Left lung (tissue), 10 donors: ENCODE data around the gene AFAP1L2. TPM values are rescaled to one million over a fixed set of nuclear protein-coding genes. Genes with fewer than 3 reads are reported as not detected.

Experiments
- ATAC-seq: fragments of 200-7000 bp; cut with Tn5 transposase; one replicate; pipeline ENCODE4 v1.9.1; 2020; ENCODE audit warnings: moderate library complexity
- DNase-seq, 4 donors: peaks; one replicate each; pipeline ENCODE4 v3.0.0-alpha.2; 2013 to 2020
- H3K27ac ChIP-seq, 2 donors: fragments of 200-600 bp; sonication (generic) in 1 of 2; one replicate each; pipeline versions ENCODE4 v1.5.0 to v1.8.0; 2020 to 2021
- H3K27me3 ChIP-seq, 2 donors: fragments of 200-600 bp; sonication (generic) in 1 of 2; one replicate each; pipeline versions ENCODE4 v1.5.0 to v1.8.0; 2020 to 2021
- H3K36me3 ChIP-seq, 2 donors: fragments of 200-600 bp; sonication (generic) in 1 of 2; one replicate each; pipeline versions ENCODE4 v1.5.0 to v1.8.0; 2020 to 2021
- H3K4me1 ChIP-seq, 2 donors: fragments of 200-600 bp; one replicate each; pipeline ENCODE4 v1.8.0; 2021
- H3K4me3 ChIP-seq, 2 donors: fragments of 200-600 bp; sonication (generic) in 1 of 2; one replicate each; pipeline versions ENCODE4 v1.5.0 to v1.8.0; 2020 to 2021; ENCODE audit warnings: mild to moderate bottlenecking in 1 of 2
- H3K9me3 ChIP-seq, 2 donors: fragments of 200-600 bp; sonication (generic) in 1 of 2; one replicate each; pipeline versions ENCODE4 v1.5.0 to v1.8.0; 2020 to 2021
- CTCF ChIP-seq, 2 donors: fragments of 200-600 bp; sonication (generic) in 1 of 2; IDR thresholded peaks; one replicate each; pipeline versions ENCODE4 v1.5.0 to v1.8.0; 2021; ENCODE audit warnings: antibody characterized with exemption in 2 of 2
- intact Hi-C, 2 donors: fragments of 100-400 bp; cut with DNase I; formaldehyde crosslinking; loops; one replicate each; pipeline versions ENCODE4 v1.11.2 to v1.14.2; 2022
- polyA plus RNA-seq, 6 donors: library from polyadenylated mRNA; unstranded; fragments of 120-200 nt; gene quantifications; one replicate each; pipeline ENCODE4 v1.2.1, GENCODE V29; 2013; ENCODE audit not compliant: insufficient read length in 6 of 6
- total RNA-seq, 2 donors: library from RNA; stranded (reverse); fragmentation: NEBNext Ultra II Directional; extraction: Animal tissue kit (Norgen Biotek cat#: 25700); gene quantifications; one replicate each; pipeline ENCODE4 v1.2.1, GENCODE V29; 2021
- donor health status: DM: no; HTN: yes; CAD: no.
- donor health status: DM: no; HTN: no; CAD: no.

The AFAP1L2 gene
- total and polyA plus RNA-seq, 8 donors: 6.4 to 43.3 (median 33.2) TPM

GRCh38 chr10:114391599-114391998 is 12.7 kb downstream of the AFAP1L2 start:
- DNase-seq (no peak), ATAC-seq (no peak)
- intact Hi-C loops: no loop called here
- no peak for TF ChIP-seq CTCF (IDR thresholded peaks at IDR 0.05)
- no peak overlapping the region for H3K27ac ChIP-seq
- H3K9me3 ChIP-seq: no peaks in the 10 kb centered on the region
- no peak overlapping the region for H3K4me3 ChIP-seq
- H3K36me3 ChIP-seq: no peaks in the 10 kb centered on the region
- no peaks in the 10 kb centered on the region for H3K4me1 ChIP-seq
- peaks cover 0 to 16% of the 10 kb centered on the region in 2 donors for H3K27me3 ChIP-seq

GRCh38 chr10:114389426-114389825 is 14.9 kb downstream of the AFAP1L2 start:
- ATAC-seq (peak; percentile 62), DNase-seq (no peak)
- peaks cover 0 to under 1% of the 10 kb centered on the region in 2 donors for H3K27me3 ChIP-seq
- H3K4me3 ChIP-seq: no peak overlapping the region
- no peak for TF ChIP-seq CTCF (IDR thresholded peaks at IDR 0.05)
- H3K27ac ChIP-seq: no peak overlapping the region
- no peaks in the 10 kb centered on the region for H3K9me3 ChIP-seq
- intact Hi-C loops: no loop called here
- H3K4me1 ChIP-seq: no peaks in the 10 kb centered on the region
- no peaks in the 10 kb centered on the region for H3K36me3 ChIP-seq

- no peaks in the 10 kb centered on the region for H3K4me1 ChIP-seq
- TF ChIP-seq CTCF (IDR thresholded peaks at IDR 0.05): no peak
- no peaks in the 10 kb centered on the region for H3K27me3 ChIP-seq
- no peak for ATAC-seq
- intact Hi-C loops: no loop called here
- H3K27ac ChIP-seq: no peak overlapping the region
- DNase-seq: no peak
- H3K4me3 ChIP-seq: no peak overlapping the region
- no peaks in the 10 kb centered on the region for H3K9me3 ChIP-seq
- no peaks in the 10 kb centered on the region for H3K36me3 ChIP-seq
These were observed 16.0 kb downstream of the AFAP1L2 start for GRCh38 chr10:114388275-114388674.

GRCh38 chr10:114387784-114388183 is 16.5 kb downstream of the AFAP1L2 start:
- intact Hi-C loops: no loop called here
- TF ChIP-seq CTCF (IDR thresholded peaks at IDR 0.05): no peak
- DNase-seq (no peak), ATAC-seq (no peak)
- Histone ChIP-seq H3K4me3 (no peak overlapping the region), H3K27ac (no peak overlapping the region), H3K27me3 (no peaks in the 10 kb centered on the region), H3K4me1 (no peaks in the 10 kb centered on the region), H3K9me3 (no peaks in the 10 kb centered on the region), H3K36me3 (no peaks in the 10 kb centered on the region)

GRCh38 chr10:114386452-114386851 is 17.9 kb downstream of the AFAP1L2 start:
- Histone ChIP-seq H3K9me3 (no peaks in the 10 kb centered on the region), H3K4me1 (no peaks in the 10 kb centered on the region), H3K27ac (no peak overlapping the region), H3K27me3 (no peaks in the 10 kb centered on the region), H3K4me3 (no peak overlapping the region), H3K36me3 (no peaks in the 10 kb centered on the region)
- no peak for TF ChIP-seq CTCF (IDR thresholded peaks at IDR 0.05)
- intact Hi-C loops: no loop called here
- DNase-seq (no peak), ATAC-seq (no peak)
